ENCODE results near the gene JARID2. TPM values are rescaled to one million over a fixed set of nuclear protein-coding genes. Genes with fewer than 3 reads are reported as not detected.

JARID2 gene
- total and polyA plus RNA-seq, 2 of the 8 experiments (the other 6 are each of a cell fraction or from before 2014, with no cell fraction given), result 60.1 to 239 TPM

DNA sequence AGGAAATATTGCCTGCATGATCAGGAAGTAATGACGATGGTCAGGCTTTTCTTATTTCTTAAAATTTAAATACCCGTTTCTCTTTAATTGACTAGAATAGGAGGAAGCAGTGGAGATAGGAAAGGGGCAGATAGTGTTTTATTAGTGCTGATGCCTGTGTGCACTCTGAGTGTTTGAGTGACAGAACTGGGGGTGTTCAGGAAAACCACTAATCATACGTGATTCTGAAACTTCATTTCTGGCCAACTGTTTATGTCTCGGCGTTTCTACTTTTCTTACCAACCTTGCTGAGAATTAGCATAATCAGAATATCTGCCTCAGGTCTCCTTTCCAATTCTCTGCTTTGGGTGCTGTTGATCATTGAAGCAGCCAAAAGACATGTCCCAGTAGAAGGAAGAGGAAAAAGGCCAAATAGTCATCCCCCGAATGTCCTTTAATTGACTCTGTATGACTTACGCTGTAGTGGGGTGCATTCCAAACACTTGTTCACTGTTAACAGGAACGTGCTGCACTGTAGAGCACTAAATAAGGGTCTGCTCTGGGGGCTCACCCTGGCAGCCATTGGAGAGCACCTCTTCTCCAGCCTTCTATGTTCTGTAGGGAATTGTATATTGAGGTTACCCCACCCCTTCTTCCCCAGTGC, 152.9 kb downstream of the JARID2 start:
- peaks cover 0 to 3% (median 0%) of the 10 kb centered on the region in 4 experiments; a peak in 2 of 8 replicates for H3K36me3 ChIP-seq (ENCODE audit: control insufficient read depth in 2 of 4, insufficient read depth in 4 of 4, low read length in 3 of 4)
- no peak for FAIRE-seq
- no peaks in the 10 kb centered on the region for H3K23me2 ChIP-seq (ENCODE audit: low read depth, low read length)
- no peak overlapping the region for H3K18ac ChIP-seq (ENCODE audit: extremely low read depth, low read length)
- H2BK20ac ChIP-seq (ENCODE audit: low read length), result no peak overlapping the region
- H4K20me1 ChIP-seq (replicated peaks in 1 of 2; ENCODE audit: control insufficient read depth in 1 of 2, insufficient read depth in 2 of 2, low read length in 2 of 2), result peaks cover 40 to 71% of the 10 kb centered on the region in 2 experiments
- H4K91ac ChIP-seq (replicated peaks; ENCODE audit: insufficient read length, low read length), result no peak overlapping the region
- no peak overlapping the region for H3K27ac ChIP-seq (ENCODE audit: low read depth, low read length)
- no peak overlapping the region for H2BK5ac ChIP-seq (ENCODE audit: low read depth, low read length)
- H3K56ac ChIP-seq (replicated peaks; ENCODE audit: insufficient read length, low read depth, low read length), result no peak overlapping the region
- no peak overlapping the region for H3K9ac ChIP-seq (replicated peaks in 1 of 4; ENCODE audit: extremely low read depth in 1 of 4, low read depth in 3 of 4, low read length in 3 of 4)
- peaks cover 9% of the 10 kb centered on the region for H3K79me1 ChIP-seq (ENCODE audit: low read depth, low read length)
- peaks cover 61 to 100% of the 10 kb centered on the region in 2 experiments for H3K79me2 ChIP-seq (ENCODE audit: control insufficient read depth in 1 of 2, insufficient read depth in 2 of 2, low read length in 2 of 2)
- H2AFZ ChIP-seq (ENCODE audit: low read length), result no peak overlapping the region
- H2BK12ac ChIP-seq (ENCODE audit: low read depth, low read length), result no peak overlapping the region
- no peaks in the 10 kb centered on the region for H3K27me3 ChIP-seq (replicated peaks in 1 of 4; ENCODE audit: control insufficient read depth in 3 of 4, extremely low read depth in 1 of 4, insufficient read depth in 3 of 4, low read length in 3 of 4)
- CTCF ChIA-PET (ENCODE audit: partially characterized antibody), result interaction anchor here (1.0 to 2.7 kb wide), 3 partner anchors 8 to 285 kb away, joined by 3 to 10 read pairs (median 3); no protein-coding TSS in a partner anchor
- DNase-seq (ENCODE audit: low read depth in 1 of 2, low spot score in 2 of 2), result no peak
- 87% methylated on average over 8 of the region's 8 CpGs; no CpG with 5 or more reads in 1 of the 2 experiments for WGBS, 2 experiments (ENCODE audit: extremely low coverage in 1 of 2, insufficient coverage in 1 of 2, insufficient read length in 1 of 2, insufficient replicate concordance in 2 of 2, low coverage in 1 of 2, low lambda C conversion rate in 2 of 2, missing lambda C conversion rate in 1 of 2)
- H3K14ac ChIP-seq (ENCODE audit: insufficient read length), result no peak overlapping the region
- no peak overlapping the region for H3K4ac ChIP-seq (replicated peaks; ENCODE audit: insufficient read length, low read depth, low read length)
- no peak overlapping the region for H2AK5ac ChIP-seq (ENCODE audit: low read depth, low read length)
- no peaks in the 10 kb centered on the region for H3K9me3 ChIP-seq (ENCODE audit: insufficient read depth in 2 of 2, low read depth in 1 of 2, low read length in 1 of 2)
- peak overlapping the region; percentile 11 to 67; a peak in 1 of 4 replicates for H3K4me2 ChIP-seq (ENCODE audit: insufficient read depth in 1 of 2, low read depth in 2 of 2, low read length in 2 of 2)
- no peak overlapping the region for H2BK120ac ChIP-seq (replicated peaks; ENCODE audit: low read depth, low read length)
- H2BK15ac ChIP-seq (ENCODE audit: low read length), result no peak overlapping the region
- no peak overlapping the region for H3K23ac ChIP-seq (ENCODE audit: insufficient read length)
- H4K8ac ChIP-seq (ENCODE audit: extremely low read depth, insufficient read depth, low read length), result no peak overlapping the region
- H3K4me3 ChIP-seq (ENCODE audit: extremely low read depth in 1 of 4, insufficient read depth in 2 of 4, low read depth in 3 of 4, low read length in 4 of 4), result no peak overlapping the region
- H3K4me1 ChIP-seq (replicated peaks in 1 of 4; ENCODE audit: control insufficient read depth in 3 of 4, insufficient read depth in 4 of 4, low read length in 3 of 4), result peaks cover 13 to 46% (median 32%) of the 10 kb centered on the region in 4 experiments
- POLR2A ChIA-PET (ENCODE audit: partially characterized antibody), result no interaction called here
- no peak overlapping the region for H4K5ac ChIP-seq (ENCODE audit: insufficient read length, low read depth, low read length)
- no peak for TF ChIP-seq RAD21 (IDR thresholded peaks at IDR 0.05 in 1 of 2, conservative IDR thresholded peaks at IDR 0.05 in 1 of 2; ENCODE audit: low read depth in 2 of 2, low read length in 2 of 2)
- TF ChIP-seq POLR2A (IDR thresholded peaks at IDR 0.05; ENCODE audit: control extremely low read depth in 1 of 2, low read depth in 2 of 2, low read length in 2 of 2), result no peak
- no peak for TF ChIP-seq RNF2 (IDR thresholded peaks at IDR 0.05; ENCODE audit: borderline replicate concordance, low read depth, low read length, missing control alignments, poor library complexity, severe bottlenecking)
- TF ChIP-seq, protein P1, sequence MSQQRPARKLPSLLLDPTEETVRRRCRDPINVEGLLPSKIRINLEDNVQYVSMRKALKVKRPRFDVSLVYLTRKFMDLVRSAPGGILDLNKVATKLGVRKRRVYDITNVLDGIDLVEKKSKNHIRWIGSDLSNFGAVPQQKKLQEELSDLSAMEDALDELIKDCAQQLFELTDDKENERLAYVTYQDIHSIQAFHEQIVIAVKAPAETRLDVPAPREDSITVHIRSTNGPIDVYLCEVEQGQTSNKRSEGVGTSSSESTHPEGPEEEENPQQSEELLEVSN (IDR thresholded peaks at IDR 0.05), result no peak
- no peak for TF ChIP-seq EZH2 (IDR thresholded peaks at IDR 0.05; ENCODE audit: low read depth, low read length, severe bottlenecking)
- no peak for TF ChIP-seq TAF1 (IDR thresholded peaks at IDR 0.05; ENCODE audit: low read depth, low read length)
- TF ChIP-seq, protein P2, sequence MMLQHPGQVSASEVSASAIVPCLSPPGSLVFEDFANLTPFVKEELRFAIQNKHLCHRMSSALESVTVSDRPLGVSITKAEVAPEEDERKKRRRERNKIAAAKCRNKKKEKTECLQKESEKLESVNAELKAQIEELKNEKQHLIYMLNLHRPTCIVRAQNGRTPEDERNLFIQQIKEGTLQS (IDR thresholded peaks at IDR 0.05; ENCODE audit: insufficient read depth, low read depth, low read length), result no peak
- TF ChIP-seq CHD2 (IDR thresholded peaks at IDR 0.05; ENCODE audit: low read length), result no peak
- TF ChIP-seq NANOG (IDR thresholded peaks at IDR 0.05; ENCODE audit: insufficient read depth, low read depth, low read length, poor library complexity, severe bottlenecking), result no peak
- no peak for TF ChIP-seq POLR2AphosphoS5 (IDR thresholded peaks at IDR 0.05; ENCODE audit: low read depth, low read length)
- TF ChIP-seq EGR1 (IDR thresholded peaks at IDR 0.05; ENCODE audit: borderline replicate concordance, low read depth, low read length), result no peak
